H1 (cell line): ENCODE data around the gene SLC15A2. TPM values are rescaled to one million over a fixed set of nuclear protein-coding genes. Genes with fewer than 3 reads are reported as not detected.

Experiments
- CTCF ChIA-PET: fragments of 300-600 bp; sonication (Branson Sonifier 250); formaldehyde crosslinking; loops from one replicate; lab custom pipeline; 2021; ENCODE audit not compliant: partially characterized antibody; lab: Charles Lee
- POLR2A ChIA-PET: fragments of 300-600 bp; sonication (Branson Sonifier 250); formaldehyde crosslinking; loops from one replicate; lab custom pipeline; 2021; ENCODE audit warnings: inconsistent platforms; ENCODE audit not compliant: partially characterized antibody; lab: Charles Lee
- DNase-seq, 2 experiments: peaks; one replicate each; pipeline versions ENCODE4 v3.0.0 to v3.0.0-alpha.2; 2010 to 2022; ENCODE audit warnings: low spot score in 2 of 2, low read depth in 1 of 2, mixed read lengths in 1 of 2
- FAIRE-seq: peaks from 2 replicates; lab custom pipeline; 2011; peaks lifted over from hg19 to GRCh38; lab: Jason Lieb, UNC
- H2AFZ ChIP-seq: 2 replicates; pipeline ENCODE4 v1.8.1; 2012; ENCODE audit warnings: low read length, inconsistent platforms
- H2AK5ac ChIP-seq: 2 replicates; pipeline ENCODE4 v1.6.1; 2013; ENCODE audit warnings: low read depth, low read length
- H2BK120ac ChIP-seq: replicated peaks from 2 replicates; pipeline ENCODE3; 2013; ENCODE audit warnings: low read depth, low read length, inconsistent platforms
- H2BK12ac ChIP-seq: 2 replicates; pipeline ENCODE4 v1.6.1; 2013; ENCODE audit warnings: low read depth, low read length
- H2BK15ac ChIP-seq: 2 replicates; pipeline ENCODE4 v1.6.1; 2013; ENCODE audit warnings: low read length
- H2BK20ac ChIP-seq: 2 replicates; pipeline ENCODE4 v1.6.1; 2013; ENCODE audit warnings: low read length
- H2BK5ac ChIP-seq: 2 replicates; pipeline ENCODE4 v1.6.1; 2013; ENCODE audit warnings: low read depth, low read length
- H3K14ac ChIP-seq: 2 replicates; pipeline ENCODE4 v1.6.1; 2013; ENCODE audit warnings: inconsistent platforms; ENCODE audit not compliant: insufficient read length
- H3K18ac ChIP-seq: 2 replicates; pipeline ENCODE4 v1.6.1; 2013; ENCODE audit warnings: low read length; ENCODE audit errors: extremely low read depth
- H3K23ac ChIP-seq: 2 replicates; pipeline ENCODE4 v1.6.1; 2013; ENCODE audit warnings: inconsistent platforms; ENCODE audit not compliant: insufficient read length
- H3K23me2 ChIP-seq: 2 replicates; pipeline ENCODE4 v1.6.1; 2013; ENCODE audit warnings: low read depth, low read length
- H3K27ac ChIP-seq: 2 replicates; pipeline ENCODE4 v1.6.1; 2011; ENCODE audit warnings: low read depth, low read length, inconsistent platforms
- H3K27me3 ChIP-seq, 4 experiments: replicated peaks in 1 of 4; 1 replicate in 1 of 4; 2 replicates in 3 of 4; pipeline versions ENCODE4 v1.6.1 to v1.8.1; 2011 to 2013; ENCODE audit warnings: low read length in 3 of 4, mild to moderate bottlenecking in 3 of 4, inconsistent platforms in 2 of 4, mixed read lengths in 2 of 4, moderate library complexity in 1 of 4; ENCODE audit not compliant: control insufficient read depth in 3 of 4, insufficient read depth in 3 of 4; ENCODE audit errors: extremely low read depth in 1 of 4
- H3K36me3 ChIP-seq, 4 experiments: 2 replicates each; pipeline versions ENCODE4 v1.6.1 to v1.8.1; 2011 to 2013; ENCODE audit warnings: mild to moderate bottlenecking in 4 of 4, low read length in 3 of 4, moderate library complexity in 2 of 4, control low read depth in 1 of 4, inconsistent platforms in 1 of 4; ENCODE audit not compliant: insufficient read depth in 4 of 4, control insufficient read depth in 2 of 4
- H3K4ac ChIP-seq: replicated peaks from 2 replicates; pipeline ENCODE3; 2013; ENCODE audit warnings: low read length, low read depth, mixed read lengths, inconsistent platforms; ENCODE audit not compliant: insufficient read length
- H3K4me1 ChIP-seq, 4 experiments: replicated peaks in 1 of 4; 1 replicate in 1 of 4; 2 replicates in 3 of 4; pipeline versions ENCODE4 v1.6.1 to v1.8.1; 2011 to 2013; ENCODE audit warnings: low read length in 3 of 4, inconsistent platforms in 2 of 4, mixed read lengths in 1 of 4; ENCODE audit not compliant: insufficient read depth in 4 of 4, control insufficient read depth in 3 of 4
- H3K4me2 ChIP-seq, 2 experiments: 2 replicates each; pipeline versions ENCODE4 v1.6.1 to v1.8.1; 2011 to 2013; ENCODE audit warnings: low read depth in 2 of 2, low read length in 2 of 2, control low read depth in 1 of 2, inconsistent platforms in 1 of 2, mild to moderate bottlenecking in 1 of 2; ENCODE audit not compliant: insufficient read depth in 1 of 2
- H3K4me3 ChIP-seq, 4 experiments: fragments of 200-600, 300-600 bp in 1 of 4; sonication (generic), shearing (Covaris generic), sonication (Bioruptor Twin) in 1 of 4; 2 replicates each; pipeline versions ENCODE4 v1.5.1 to v1.8.1; 2011 to 2016; ENCODE audit warnings: low read length in 4 of 4, low read depth in 3 of 4, control low read depth in 2 of 4, inconsistent platforms in 2 of 4, mild to moderate bottlenecking in 2 of 4, mixed read lengths in 1 of 4, moderate library complexity in 1 of 4; ENCODE audit not compliant: insufficient read depth in 2 of 4; ENCODE audit errors: extremely low read depth in 1 of 4
- H3K56ac ChIP-seq: replicated peaks from 2 replicates; pipeline ENCODE3; 2013; ENCODE audit warnings: low read depth, mild to moderate bottlenecking, mixed read lengths, low read length, inconsistent platforms; ENCODE audit not compliant: insufficient read length
- H3K79me1 ChIP-seq: 2 replicates; pipeline ENCODE4 v1.6.1; 2013; ENCODE audit warnings: low read depth, low read length, control low read depth
- H3K79me2 ChIP-seq, 2 experiments: 2 replicates each; pipeline versions ENCODE4 v1.6.1 to v1.8.1; 2012 to 2013; ENCODE audit warnings: low read length in 2 of 2, mild to moderate bottlenecking in 2 of 2, inconsistent platforms in 1 of 2; ENCODE audit not compliant: insufficient read depth in 2 of 2, control insufficient read depth in 1 of 2
- H3K9ac ChIP-seq, 4 experiments: replicated peaks in 1 of 4; 1 replicate in 1 of 4; 2 replicates in 3 of 4; pipeline versions ENCODE4 v1.6.1 to v1.8.1; 2011 to 2013; ENCODE audit warnings: low read depth in 3 of 4, low read length in 3 of 4, control low read depth in 2 of 4, mild to moderate bottlenecking in 2 of 4, moderate library complexity in 2 of 4, inconsistent platforms in 1 of 4; ENCODE audit errors: extremely low read depth in 1 of 4
- H3K9me3 ChIP-seq, 2 experiments: 2 replicates each; pipeline versions ENCODE4 v1.6.1 to v1.8.1; 2012 to 2013; ENCODE audit warnings: mild to moderate bottlenecking in 2 of 2, moderate library complexity in 2 of 2, control low read depth in 1 of 2, inconsistent platforms in 1 of 2, low read depth in 1 of 2, low read length in 1 of 2, mixed read lengths in 1 of 2; ENCODE audit not compliant: insufficient read depth in 2 of 2
- H4K20me1 ChIP-seq, 2 experiments: replicated peaks in 1 of 2; 2 replicates each; pipeline versions ENCODE3 to v1.8.1; 2011 to 2013; ENCODE audit warnings: inconsistent platforms in 2 of 2, low read length in 2 of 2, mild to moderate bottlenecking in 1 of 2; ENCODE audit not compliant: insufficient read depth in 2 of 2, control insufficient read depth in 1 of 2
- H4K5ac ChIP-seq: 2 replicates; pipeline ENCODE4 v1.6.1; 2013; ENCODE audit warnings: low read length, low read depth, mixed read lengths, inconsistent platforms; ENCODE audit not compliant: insufficient read length
- H4K8ac ChIP-seq: 2 replicates; pipeline ENCODE4 v1.8.0; 2013; ENCODE audit warnings: mild to moderate bottlenecking, moderate library complexity, low read length, inconsistent platforms; ENCODE audit not compliant: insufficient read depth; ENCODE audit errors: extremely low read depth
- H4K91ac ChIP-seq: replicated peaks from 2 replicates; pipeline ENCODE3; 2013; ENCODE audit warnings: low read length, mixed read lengths, inconsistent platforms; ENCODE audit not compliant: insufficient read length
- ATF2 ChIP-seq: IDR thresholded peaks from 2 replicates; pipeline ENCODE4 v1.6.1; 2012; ENCODE audit warnings: low read length, inconsistent platforms
- ATF3 ChIP-seq: IDR thresholded peaks from 2 replicates; pipeline ENCODE4 v1.6.1; 2011; ENCODE audit warnings: low read depth, mild to moderate bottlenecking, low read length; ENCODE audit not compliant: insufficient read depth
- BRCA1 ChIP-seq: IDR thresholded peaks from 2 replicates; pipeline ENCODE4 v1.6.1; 2012; ENCODE audit warnings: low read depth, low read length, improper control_type of control experiment
- CBX8 ChIP-seq: fragments of 300-800, 300-1000 bp; sonication (generic); IDR thresholded peaks from 2 replicates; pipeline ENCODE4 v1.7.1; 2016; ENCODE audit warnings: low read depth, low read length, borderline replicate concordance
- EGR1 ChIP-seq: IDR thresholded peaks from 2 replicates; pipeline ENCODE4 v1.6.1; 2011; ENCODE audit warnings: low read depth, low read length, borderline replicate concordance
- HDAC6 ChIP-seq: IDR thresholded peaks from one replicate; pipeline ENCODE4 v1.7.1; 2012; ENCODE audit warnings: low read depth, mild to moderate bottlenecking, inconsistent platforms, low read length, moderate library complexity
- JUND ChIP-seq: IDR thresholded peaks from 2 replicates; pipeline ENCODE4 v1.6.1; 2011; ENCODE audit warnings: mild to moderate bottlenecking, improper control_type of control experiment, low read length
- KDM5A ChIP-seq: fragments of 200-600 bp; IDR thresholded peaks from 2 replicates; pipeline ENCODE4 v1.7.1; 2012; ENCODE audit warnings: mild to moderate bottlenecking, low read length, inconsistent platforms, mixed read lengths
- NRF1 ChIP-seq: IDR thresholded peaks from 2 replicates; pipeline ENCODE4 v1.6.1; 2011; ENCODE audit warnings: mild to moderate bottlenecking, low read depth, low read length, improper control_type of control experiment
- PHF8 ChIP-seq: fragments of 200-600 bp; sonication (generic); conservative IDR thresholded peaks from 2 replicates; pipeline ENCODE4 v1.7.1; 2012; ENCODE audit warnings: low read depth, mild to moderate bottlenecking, inconsistent platforms, low read length, moderate library complexity
- RFX5 ChIP-seq: IDR thresholded peaks from 2 replicates; pipeline ENCODE4 v1.6.1; 2011; ENCODE audit warnings: low read depth, low read length, improper control_type of control experiment, borderline replicate concordance
- SAP30 ChIP-seq: fragments of 300-600 bp; sonication (generic); IDR thresholded peaks from 2 replicates; pipeline ENCODE4 v1.7.1; 2012; ENCODE audit warnings: low read length, moderate library complexity, mild to moderate bottlenecking, inconsistent platforms; ENCODE audit not compliant: insufficient read depth, insufficient replicate concordance
- TEAD4 ChIP-seq: IDR thresholded peaks from 2 replicates; pipeline ENCODE4 v1.6.1; 2012; ENCODE audit warnings: low read depth, low read length, inconsistent platforms, mixed read lengths
- polyA plus RNA-seq, 7 experiments: library from polyadenylated mRNA; depleted of rRNA in 3 of 7; stranded (reverse) in 5 of 7; unstranded in 2 of 7; fragments of >200 nt in 5 of 7; fragments of 200-250 nt in 2 of 7; gene quantifications; 1 replicate in 5 of 7; 2 replicates in 1 of 7; 4 replicates in 1 of 7; pipeline versions ENCODE4 v1.2.1 to v1.2.3, GENCODE V29; 2011 to 2013; ENCODE audit warnings: missing spikeins in 2 of 7, mixed read lengths in 2 of 7
- total RNA-seq: library from RNA; stranded (reverse); fragmentation: NEBNext Ultra II Directional; extraction: Animal tissue kit (Norgen Biotek cat#: 25700); gene quantifications from 2 replicates; pipeline ENCODE4 v1.2.1, GENCODE V29; 2021

SLC15A2 gene
- total and polyA plus RNA-seq, 2 of the 8 experiments (the other 6 are each of a cell fraction or from before 2014, with no cell fraction given): 2.0 to 3.6 TPM

DNA sequence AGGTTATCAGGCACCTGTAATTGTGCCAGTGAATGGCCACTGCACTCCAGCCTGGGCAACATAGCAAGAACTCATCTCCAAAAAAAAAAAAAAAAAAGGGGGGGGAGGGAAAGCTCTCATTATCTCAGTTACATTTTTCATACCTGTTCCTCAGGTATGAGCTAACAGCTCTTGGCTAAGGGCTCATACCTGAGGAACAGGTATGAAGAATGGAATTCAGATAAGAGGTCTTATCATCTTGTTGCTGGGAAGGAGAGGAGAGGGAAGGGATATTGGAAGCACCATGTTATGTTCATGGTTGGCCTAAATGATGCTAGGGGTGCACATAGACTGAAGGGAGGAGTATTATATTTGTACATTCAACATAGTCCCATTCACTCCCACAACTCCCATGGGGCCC is 2.6 kb downstream of the SLC15A2 start:
- H3K79me1 ChIP-seq: no peaks in the 10 kb centered on the region
- TF ChIP-seq JUND: no peak
- no peak for TF ChIP-seq KDM5A
- TF ChIP-seq ATF2: no peak
- no peak for TF ChIP-seq BRCA1
- TF ChIP-seq EGR1: no peak
- no peak for TF ChIP-seq RFX5
- no peak for TF ChIP-seq CBX8
- no peak for TF ChIP-seq PHF8
- no peak for TF ChIP-seq TEAD4
- no peak for TF ChIP-seq SAP30
- TF ChIP-seq ATF3: no peak
- TF ChIP-seq HDAC6: no peak
- no peak for TF ChIP-seq NRF1
- no peak overlapping the region for H3K9ac ChIP-seq
- H4K8ac ChIP-seq: no peak overlapping the region
- H4K5ac ChIP-seq: no peak overlapping the region
- no peak overlapping the region for H3K56ac ChIP-seq
- ChIA-PET POLR2A (no interaction called here), CTCF (interaction anchor here (1.4 to 2.7 kb wide), 3 partner anchors 32 to 99 kb away, joined by 3 to 17 read pairs (median 5); no protein-coding TSS in a partner anchor)
- H3K4me1 ChIP-seq: peaks cover 0 to 16% (median 8%) of the 10 kb centered on the region in 4 experiments; a peak in 5 of 7 replicates
- no peak overlapping the region for H3K18ac ChIP-seq
- FAIRE-seq (no peak), DNase-seq (no peak)
- no peak overlapping the region for H3K27ac ChIP-seq
- no peak overlapping the region for H2AK5ac ChIP-seq
- no peak overlapping the region for H3K4ac ChIP-seq
- no peaks in the 10 kb centered on the region; a peak in 1 of 8 replicates for H3K36me3 ChIP-seq
- no peaks in the 10 kb centered on the region for H3K79me2 ChIP-seq
- no peak overlapping the region for H2AFZ ChIP-seq
- no peak overlapping the region for H2BK20ac ChIP-seq
- H2BK15ac ChIP-seq: no peak overlapping the region
- H3K23ac ChIP-seq: no peak overlapping the region
- H2BK120ac ChIP-seq: no peak overlapping the region
- H4K20me1 ChIP-seq: no peaks in the 10 kb centered on the region
- H3K4me2 ChIP-seq: no peak overlapping the region
- H2BK5ac ChIP-seq: no peak overlapping the region
- H3K23me2 ChIP-seq: no peaks in the 10 kb centered on the region
- H3K9me3 ChIP-seq: no peaks in the 10 kb centered on the region
- H2BK12ac ChIP-seq: no peak overlapping the region
- H3K14ac ChIP-seq: no peak overlapping the region
- no peak overlapping the region for H4K91ac ChIP-seq
- no peaks in the 10 kb centered on the region; a peak in 1 of 7 replicates for H3K27me3 ChIP-seq
- no peak overlapping the region for H3K4me3 ChIP-seq
